ENCODE results near the gene SLFN14. TPM values are rescaled to one million over a fixed set of nuclear protein-coding genes. Genes with fewer than 3 reads are reported as not detected.

SLFN14 gene
- total RNA-seq (2014; rRNA removed; shearing (Covaris generic)), result not detected in 2 replicates
- polyA plus RNA-seq (2016; fragmentation: Nextera tagmentation; extraction: Ambion mirVana), result not detected in 2 replicates

GRCh38 chr17:35560703-35561102, at the start of gene SLFN14:
SLFN14 (minus strand) TSS chr17:35560819; CDS start chr17:35558062, 2,757 bp downstream.
- DNase-seq, result no peak
- H3K9me3 ChIP-seq (ENCODE audit: low read depth), result no peaks in the 10 kb centered on the region
- no peak within 1 kb of the TSS for H3K4me3 ChIP-seq
- no peaks in the 10 kb centered on the region for H3F3A ChIP-seq (ENCODE audit: insufficient read depth)
- no peak within 1 kb of the TSS for H3K9ac ChIP-seq
- H3K4me1 ChIP-seq (ENCODE audit: insufficient read depth), result no peaks in the 10 kb centered on the region
- H3K9me2 ChIP-seq (ENCODE audit: insufficient read depth), result no peaks in the 10 kb centered on the region
- in situ Hi-C loops (cut with MboI), result no loop called here
- no peaks in the 10 kb centered on the region for H4K20me1 ChIP-seq (ENCODE audit: insufficient read depth)
- 49 to 56% methylated on average over 3 of the region's 3 CpGs for WGBS, 2 experiments (ENCODE audit: low coverage in 1 of 2, low lambda C conversion rate in 2 of 2, missing lambda C conversion rate in 2 of 2)
- no peak within 1 kb of the TSS for H2AFZ ChIP-seq
- no peak within 1 kb of the TSS for H3K27ac ChIP-seq
- no peak for TF ChIP-seq EZH2phosphoT487 (IDR thresholded peaks at IDR 0.05; ENCODE audit: insufficient read depth, low read depth)
- TF ChIP-seq EZH2 (IDR thresholded peaks at IDR 0.05; ENCODE audit: insufficient read depth, poor library complexity, severe bottlenecking), result no peak
- peaks cover 38% of the 10 kb centered on the region; the same call in 1 of the 2 replicates for H3K27me3 ChIP-seq (replicated peaks; ENCODE audit: insufficient read depth)
- no peaks in the 10 kb centered on the region for H3K79me2 ChIP-seq (ENCODE audit: insufficient read depth)
- H3K36me3 ChIP-seq (ENCODE audit: low read depth), result no peaks in the 10 kb centered on the region
- H3K4me2 ChIP-seq (ENCODE audit: unreplicated experiment), result no peak within 1 kb of the TSS

GRCh38 chr17:35609831-35610230, 49.2 kb upstream of the SLFN14 start:
- no peaks in the 10 kb centered on the region for H3K9me2 ChIP-seq (ENCODE audit: insufficient read depth)
- H3K9ac ChIP-seq, result no peak overlapping the region
- H3F3A ChIP-seq (ENCODE audit: insufficient read depth), result peaks cover 16% of the 10 kb centered on the region; the same call in 1 of the 2 replicates
- no peak overlapping the region for H3K4me2 ChIP-seq (ENCODE audit: unreplicated experiment)
- no peak for DNase-seq
- H3K9me3 ChIP-seq (ENCODE audit: low read depth), result no peaks in the 10 kb centered on the region
- H3K4me1 ChIP-seq (ENCODE audit: insufficient read depth), result peaks cover 15% of the 10 kb centered on the region
- H2AFZ ChIP-seq, result no peak overlapping the region
- 84 to 88% methylated on average over 4 of the region's 4 CpGs for WGBS, 2 experiments (ENCODE audit: low coverage in 1 of 2, low lambda C conversion rate in 2 of 2, missing lambda C conversion rate in 2 of 2)
- H3K4me3 ChIP-seq, result no peak overlapping the region
- H3K27ac ChIP-seq, result no peak overlapping the region
- peaks cover 39% of the 10 kb centered on the region for H3K36me3 ChIP-seq (ENCODE audit: low read depth)
- no peak for TF ChIP-seq EZH2phosphoT487 (IDR thresholded peaks at IDR 0.05; ENCODE audit: insufficient read depth, low read depth)
- no peak for TF ChIP-seq EZH2 (IDR thresholded peaks at IDR 0.05; ENCODE audit: insufficient read depth, poor library complexity, severe bottlenecking)
- H3K79me2 ChIP-seq (ENCODE audit: insufficient read depth), result peaks cover 30% of the 10 kb centered on the region; the same call in 1 of the 2 replicates
- no peaks in the 10 kb centered on the region for H4K20me1 ChIP-seq (ENCODE audit: insufficient read depth)
- in situ Hi-C loops (cut with MboI), result loop anchor here (10.0 kb wide), 1 partner anchor 55 kb away; no protein-coding TSS in a partner anchor
- no peaks in the 10 kb centered on the region for H3K27me3 ChIP-seq (replicated peaks; ENCODE audit: insufficient read depth)

GRCh38 chr17:35607239-35607847, 46.7 kb upstream of the SLFN14 start:
- peaks cover 30% of the 10 kb centered on the region for H3K79me2 ChIP-seq (ENCODE audit: insufficient read depth)
- peaks cover 15% of the 10 kb centered on the region for H3K4me1 ChIP-seq (ENCODE audit: insufficient read depth)
- H3K9me2 ChIP-seq (ENCODE audit: insufficient read depth), result no peaks in the 10 kb centered on the region
- no peak overlapping the region for H2AFZ ChIP-seq
- TF ChIP-seq EZH2 (IDR thresholded peaks at IDR 0.05; ENCODE audit: insufficient read depth, poor library complexity, severe bottlenecking) (no peak), EZH2phosphoT487 (IDR thresholded peaks at IDR 0.05; ENCODE audit: insufficient read depth, low read depth) (no peak)
- H3K4me2 ChIP-seq (ENCODE audit: unreplicated experiment), result no peak overlapping the region
- 70 to 71% methylated on average over 3 of the region's 3 CpGs for WGBS, 2 experiments (ENCODE audit: low coverage in 1 of 2, low lambda C conversion rate in 2 of 2, missing lambda C conversion rate in 2 of 2)
- no peak overlapping the region for H3K4me3 ChIP-seq
- no peaks in the 10 kb centered on the region for H3K27me3 ChIP-seq (replicated peaks; ENCODE audit: insufficient read depth)
- H3K36me3 ChIP-seq (ENCODE audit: low read depth), result peaks cover 49% of the 10 kb centered on the region
- in situ Hi-C loops (cut with MboI), result no loop called here
- no peak overlapping the region for H3K27ac ChIP-seq
- H3K9me3 ChIP-seq (ENCODE audit: low read depth), result no peaks in the 10 kb centered on the region
- H4K20me1 ChIP-seq (ENCODE audit: insufficient read depth), result no peaks in the 10 kb centered on the region
- H3K9ac ChIP-seq, result no peak overlapping the region
- DNase-seq, result no peak
- peaks cover 25% of the 10 kb centered on the region; the same call in 1 of the 2 replicates for H3F3A ChIP-seq (ENCODE audit: insufficient read depth)

- no peaks in the 10 kb centered on the region for H3K27me3 ChIP-seq (replicated peaks; ENCODE audit: insufficient read depth)
- no peaks in the 10 kb centered on the region for H4K20me1 ChIP-seq (ENCODE audit: insufficient read depth)
- H3K4me3 ChIP-seq, result peak overlapping the region; percentile 20; the same call in 1 of the 2 replicates
- WGBS, 2 experiments (ENCODE audit: low coverage in 1 of 2, low lambda C conversion rate in 2 of 2, missing lambda C conversion rate in 2 of 2), result 63 to 66% methylated on average over 2 of the region's 2 CpGs
- no peaks in the 10 kb centered on the region for H3K9me3 ChIP-seq (ENCODE audit: low read depth)
- H3K36me3 ChIP-seq (ENCODE audit: low read depth), result peaks cover 51% of the 10 kb centered on the region
- peaks cover 25% of the 10 kb centered on the region; the same call in 1 of the 2 replicates for H3F3A ChIP-seq (ENCODE audit: insufficient read depth)
- no peaks in the 10 kb centered on the region for H3K9me2 ChIP-seq (ENCODE audit: insufficient read depth)
- 0 out of 2 replicates have a peak overlapping the region, but pooled peaks have one; percentile 11 for H3K9ac ChIP-seq
- TF ChIP-seq EZH2 (IDR thresholded peaks at IDR 0.05; ENCODE audit: insufficient read depth, poor library complexity, severe bottlenecking) (no peak), EZH2phosphoT487 (IDR thresholded peaks at IDR 0.05; ENCODE audit: insufficient read depth, low read depth) (no peak)
- peaks cover 15% of the 10 kb centered on the region for H3K4me1 ChIP-seq (ENCODE audit: insufficient read depth)
- no peak overlapping the region for H2AFZ ChIP-seq
- H3K27ac ChIP-seq, result peak overlapping the region; percentile 61
- H3K79me2 ChIP-seq (ENCODE audit: insufficient read depth), result peaks cover 41% of the 10 kb centered on the region
- in situ Hi-C loops (cut with MboI), result no loop called here
- H3K4me2 ChIP-seq (ENCODE audit: unreplicated experiment), result peak overlapping the region; percentile 25
- DNase-seq, result peak; percentile 86
These were observed 45.1 kb upstream of the SLFN14 start for GRCh38 chr17:35605678-35606077.
